ENCODE measurements around the gene DMWD.

DNA sequence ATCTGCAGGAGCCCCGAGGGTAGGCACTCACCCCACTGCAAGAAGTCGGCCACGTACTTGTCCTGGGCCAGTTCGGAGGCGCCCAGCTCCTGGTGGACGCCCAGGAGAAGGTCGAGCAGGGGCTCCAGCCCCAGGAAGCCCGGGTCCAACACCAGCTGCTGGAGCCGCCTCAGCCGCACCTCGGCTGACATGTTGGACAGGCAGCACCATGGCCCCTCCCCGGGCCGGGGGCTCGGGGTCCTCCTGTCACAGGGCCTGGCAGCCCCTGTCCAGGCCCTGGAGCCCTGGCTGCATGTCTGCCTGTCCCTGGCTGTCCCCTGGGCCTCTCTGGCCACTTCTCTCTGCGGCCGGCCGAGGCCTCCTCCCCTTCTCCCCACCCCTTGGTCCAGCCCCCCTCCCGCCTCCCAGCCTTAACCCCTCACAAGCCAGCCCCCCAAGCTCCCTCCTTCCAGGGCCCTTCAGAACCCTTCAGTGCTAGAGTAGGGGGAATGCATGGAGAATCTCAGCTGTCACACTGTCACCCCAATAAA is 10.4 kb downstream of the DMWD start, which contains the start of gene DMPK:
- no peak for TF ChIP-seq SMC3 (IDR thresholded peaks at IDR 0.05; ENCODE audit: low read length)
- TF ChIP-seq ZNF746 (CRISPR knock-in tag; IDR thresholded peaks at IDR 0.05), result no peak
- TF ChIP-seq, protein P1, sequence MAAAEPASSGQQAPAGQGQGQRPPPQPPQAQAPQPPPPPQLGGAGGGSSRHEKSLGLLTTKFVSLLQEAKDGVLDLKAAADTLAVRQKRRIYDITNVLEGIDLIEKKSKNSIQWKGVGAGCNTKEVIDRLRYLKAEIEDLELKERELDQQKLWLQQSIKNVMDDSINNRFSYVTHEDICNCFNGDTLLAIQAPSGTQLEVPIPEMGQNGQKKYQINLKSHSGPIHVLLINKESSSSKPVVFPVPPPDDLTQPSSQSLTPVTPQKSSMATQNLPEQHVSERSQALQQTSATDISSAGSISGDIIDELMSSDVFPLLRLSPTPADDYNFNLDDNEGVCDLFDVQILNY (CRISPR knock-in tag; conservative IDR thresholded peaks at IDR 0.05), result no peak
- no peak for TF ChIP-seq ZNF253 (CRISPR knock-in tag; IDR thresholded peaks at IDR 0.05; ENCODE audit: borderline replicate concordance)
- TF ChIP-seq, protein P2, sequence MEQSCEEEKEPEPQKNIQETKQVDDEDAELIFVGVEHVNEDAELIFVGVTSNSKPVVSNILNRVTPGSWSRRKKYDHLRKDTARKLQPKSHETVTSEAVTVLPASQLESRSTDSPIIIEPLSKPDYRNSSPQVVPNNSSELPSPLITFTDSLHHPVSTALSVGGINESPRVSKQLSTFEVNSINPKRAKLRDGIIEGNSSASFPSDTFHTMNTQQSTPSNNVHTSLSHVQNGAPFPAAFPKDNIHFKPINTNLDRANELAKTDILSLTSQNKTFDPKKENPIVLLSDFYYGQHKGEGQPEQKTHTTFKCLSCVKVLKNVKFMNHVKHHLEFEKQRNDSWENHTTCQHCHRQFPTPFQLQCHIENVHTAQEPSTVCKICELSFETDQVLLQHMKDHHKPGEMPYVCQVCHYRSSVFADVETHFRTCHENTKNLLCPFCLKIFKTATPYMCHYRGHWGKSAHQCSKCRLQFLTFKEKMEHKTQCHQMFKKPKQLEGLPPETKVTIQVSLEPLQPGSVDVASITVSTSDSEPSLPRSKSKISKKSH (CRISPR knock-in tag; IDR thresholded peaks at IDR 0.05; ENCODE audit: borderline replicate concordance), result no peak
- TF ChIP-seq SMAD9 (CRISPR knock-in tag; IDR thresholded peaks at IDR 0.05), result no peak
- TF ChIP-seq NBN (conservative IDR thresholded peaks at IDR 0.05), result no peak
- TF ChIP-seq ZFP82 (CRISPR knock-in tag; IDR thresholded peaks at IDR 0.05; ENCODE audit: borderline replicate concordance), result no peak
